Left lung (tissue), 10 donors: ENCODE measurements around the gene ZMYM2. TPM values are rescaled to one million over a fixed set of nuclear protein-coding genes. Genes with fewer than 3 reads are reported as not detected.

Experiments used
- ATAC-seq: fragments of 200-7000 bp; cut with Tn5 transposase; one replicate; pipeline ENCODE4 v1.9.1; 2020; ENCODE audit warnings: moderate library complexity
- DNase-seq, 4 donors: peaks; one replicate each; pipeline ENCODE4 v3.0.0-alpha.2; 2013 to 2020
- H3K27ac ChIP-seq, 2 donors: fragments of 200-600 bp; sonication (generic) in 1 of 2; one replicate each; pipeline versions ENCODE4 v1.5.0 to v1.8.0; 2020 to 2021
- H3K27me3 ChIP-seq, 2 donors: fragments of 200-600 bp; sonication (generic) in 1 of 2; one replicate each; pipeline versions ENCODE4 v1.5.0 to v1.8.0; 2020 to 2021
- H3K36me3 ChIP-seq, 2 donors: fragments of 200-600 bp; sonication (generic) in 1 of 2; one replicate each; pipeline versions ENCODE4 v1.5.0 to v1.8.0; 2020 to 2021
- H3K4me1 ChIP-seq, 2 donors: fragments of 200-600 bp; one replicate each; pipeline ENCODE4 v1.8.0; 2021
- H3K4me3 ChIP-seq, 2 donors: fragments of 200-600 bp; sonication (generic) in 1 of 2; one replicate each; pipeline versions ENCODE4 v1.5.0 to v1.8.0; 2020 to 2021; ENCODE audit warnings: mild to moderate bottlenecking in 1 of 2
- H3K9me3 ChIP-seq, 2 donors: fragments of 200-600 bp; sonication (generic) in 1 of 2; one replicate each; pipeline versions ENCODE4 v1.5.0 to v1.8.0; 2020 to 2021
- CTCF ChIP-seq, 2 donors: fragments of 200-600 bp; sonication (generic) in 1 of 2; IDR thresholded peaks; one replicate each; pipeline versions ENCODE4 v1.5.0 to v1.8.0; 2021; ENCODE audit warnings: antibody characterized with exemption in 2 of 2
- intact Hi-C, 2 donors: fragments of 100-400 bp; cut with DNase I; formaldehyde crosslinking; loops; one replicate each; pipeline versions ENCODE4 v1.11.2 to v1.14.2; 2022
- polyA plus RNA-seq, 6 donors: library from polyadenylated mRNA; unstranded; fragments of 120-200 nt; gene quantifications; one replicate each; pipeline ENCODE4 v1.2.1, GENCODE V29; 2013; ENCODE audit not compliant: insufficient read length in 6 of 6
- total RNA-seq, 2 donors: library from RNA; stranded (reverse); fragmentation: NEBNext Ultra II Directional; extraction: Animal tissue kit (Norgen Biotek cat#: 25700); gene quantifications; one replicate each; pipeline ENCODE4 v1.2.1, GENCODE V29; 2021
- donor health status: DM: no; HTN: yes; CAD: no.
- donor health status: DM: no; HTN: no; CAD: no.

ZMYM2 gene
- total and polyA plus RNA-seq, 8 donors = 64.8 to 153 (median 122) TPM

GRCh38 chr13:20137875-20138274, 179.3 kb downstream of the ZMYM2 start:
- peaks cover 53 to 91% of the 10 kb centered on the region in 2 donors for H3K27me3 ChIP-seq
- H3K27ac ChIP-seq = no peak overlapping the region
- DNase-seq (no peak), ATAC-seq (no peak)
- TF ChIP-seq CTCF (IDR thresholded peaks at IDR 0.05) = no peak
- no peaks in the 10 kb centered on the region for H3K36me3 ChIP-seq
- H3K4me1 ChIP-seq = no peaks in the 10 kb centered on the region
- intact Hi-C loops = no loop called here
- H3K9me3 ChIP-seq = no peaks in the 10 kb centered on the region
- H3K4me3 ChIP-seq = no peak overlapping the region

- intact Hi-C loops = no loop called here
- ATAC-seq = peak; percentile 62
- no peak for TF ChIP-seq CTCF (IDR thresholded peaks at IDR 0.05)
- DNase-seq = no peak
- peaks cover 59 to 95% of the 10 kb centered on the region in 2 donors for H3K27me3 ChIP-seq
- no peak overlapping the region for H3K27ac ChIP-seq
- no peaks in the 10 kb centered on the region for H3K9me3 ChIP-seq
- no peaks in the 10 kb centered on the region for H3K36me3 ChIP-seq
- H3K4me1 ChIP-seq = no peaks in the 10 kb centered on the region
- H3K4me3 ChIP-seq = no peak overlapping the region
Measured at GRCh38 chr13:20140487-20140886, 182.0 kb downstream of the ZMYM2 start.

Other genes with a start within 250 kb of the ZMYM2 start
- gene PSPC1, start 175.8 kb upstream of the ZMYM2 start, total RNA-seq = 10 to 100 TPM; 34.8 to 40.3 TPM
- 10 to 100 TPM; 67.8 to 86.2 (median 78.1) TPM for gene PSPC1, start 175.8 kb upstream of the ZMYM2 start, polyA plus RNA-seq
- 10 to 100 TPM; 10.1 to 12.1 TPM for gene ZMYM5, start 95.1 kb upstream of the ZMYM2 start, total RNA-seq
- 10 to 100 TPM; 29.8 to 36.7 (median 31.4) TPM for gene ZMYM5, start 95.1 kb upstream of the ZMYM2 start, polyA plus RNA-seq
- gene GJA3, start 202.3 kb downstream of the ZMYM2 start, total RNA-seq = under 1 TPM; 0.08 to 0.12 TPM
- under 1 TPM; 0.06 to 0.31 (median 0.12) TPM for gene GJA3, start 202.3 kb downstream of the ZMYM2 start, polyA plus RNA-seq
- 1 to 10 TPM; 1.3 to 4.3 TPM for gene GJB2, start 234.2 kb downstream of the ZMYM2 start, total RNA-seq
- gene GJB2, start 234.2 kb downstream of the ZMYM2 start, polyA plus RNA-seq = 1 to 10 TPM in 1 of 6 donors, under 1 TPM in 5; 0.42 to 1.1 (median 0.58) TPM